Thyroid gland (tissue), 4 donors: ENCODE measurements around the gene CHRD.

Experiments
- CTCF ChIP-seq, 6 experiments: fragments of 200-600 bp in 3 of 6; fragments of 450-650 bp in 3 of 6; sonication (generic) in 3 of 6; IDR thresholded peaks; one replicate each; pipeline ENCODE4 v1.5.1; 2016 to 2019; ENCODE audit warnings: antibody characterized with exemption in 6 of 6, mild to moderate bottlenecking in 2 of 6, inconsistent platforms in 1 of 6, moderate library complexity in 1 of 6
- POLR2A ChIP-seq, 2 donors: fragments of 450-650 bp; IDR thresholded peaks; one replicate each; pipeline ENCODE4 v1.6.1; 2017; ENCODE audit warnings: antibody characterized with exemption in 2 of 2, mild to moderate bottlenecking in 2 of 2, moderate library complexity in 1 of 2

GRCh38 chr3:184382326-184383032 is 2.6 kb downstream of the CHRD start:
- TF ChIP-seq POLR2A (IDR thresholded peaks at IDR 0.05) = no peak
- TF ChIP-seq CTCF (IDR thresholded peaks at IDR 0.05) = no peak
